GM18498 (cell line): Measurements from ENCODE around the gene ZCCHC12.

Source experiments
- ATAC-seq: cut with Tn5 transposase; IDR thresholded peaks from one replicate; pipeline ENCODE4 v1.9.1; 2021; ENCODE audit warnings: mild to moderate bottlenecking, moderate library complexity; ENCODE audit not compliant: unreplicated experiment

Gene ZCCHC12

GRCh38 chrX:118867251-118867650 lies 43.6 kb downstream of the ZCCHC12 start:
- ATAC-seq, result no peak

GRCh38 chrX:118872102-118872566 lies 48.5 kb downstream of the ZCCHC12 start:
- no peak for ATAC-seq
